ENCODE results near the gene BNC2.

- TF ChIP-seq REPIN1 (tag by site-specific recombination; IDR thresholded peaks at IDR 0.05; ENCODE audit: low read depth) (no peak), ZBTB6 (tag by site-specific recombination; IDR thresholded peaks at IDR 0.05) (no peak), ZNF280D (tag by site-specific recombination; IDR thresholded peaks at IDR 0.05) (no peak), KLF17 (tag by site-specific recombination; IDR thresholded peaks at IDR 0.05) (no peak), CTCF (tag by site-specific recombination; IDR thresholded peaks at IDR 0.05) (no peak), ZNF133 (tag by site-specific recombination; IDR thresholded peaks at IDR 0.05) (no peak), ZNF350 (tag by site-specific recombination; IDR thresholded peaks at IDR 0.05) (no peak), TCF7L2 (IDR thresholded peaks at IDR 0.05; ENCODE audit: borderline replicate concordance, low read depth, low read length) (no peak), ZNF274 (IDR thresholded peaks at IDR 0.05; ENCODE audit: low read length) (no peak), ZNF274 (tag by site-specific recombination; IDR thresholded peaks at IDR 0.05; ENCODE audit: borderline replicate concordance) (no peak)
These were observed 206.3 kb downstream of the BNC2 start for GRCh38 chr9:16664211-16664610.

Data from HEK293 (cell line).